D721Med (cell line): ENCODE results near the gene AADAT.

Experiments used
- DNase-seq: peaks from one replicate; pipeline ENCODE4 v3.0.0; 2011; ENCODE audit warnings: low spot score; ENCODE audit not compliant: insufficient read length
- FAIRE-seq: peaks from 2 replicates; lab custom pipeline; 2011; peaks lifted over from hg19 to GRCh38; lab: Jason Lieb, UNC
- CTCF ChIP-seq: IDR thresholded peaks from 2 replicates; pipeline ENCODE4 v1.5.1; 2012; ENCODE audit warnings: mild to moderate bottlenecking, control low read depth; ENCODE audit not compliant: insufficient read depth; ENCODE audit errors: missing control alignments

Gene AADAT

GRCh38 chr4:170035845-170036244, 53.9 kb downstream of the AADAT start:
- no peak for FAIRE-seq
- TF ChIP-seq CTCF = no peak

DNA sequence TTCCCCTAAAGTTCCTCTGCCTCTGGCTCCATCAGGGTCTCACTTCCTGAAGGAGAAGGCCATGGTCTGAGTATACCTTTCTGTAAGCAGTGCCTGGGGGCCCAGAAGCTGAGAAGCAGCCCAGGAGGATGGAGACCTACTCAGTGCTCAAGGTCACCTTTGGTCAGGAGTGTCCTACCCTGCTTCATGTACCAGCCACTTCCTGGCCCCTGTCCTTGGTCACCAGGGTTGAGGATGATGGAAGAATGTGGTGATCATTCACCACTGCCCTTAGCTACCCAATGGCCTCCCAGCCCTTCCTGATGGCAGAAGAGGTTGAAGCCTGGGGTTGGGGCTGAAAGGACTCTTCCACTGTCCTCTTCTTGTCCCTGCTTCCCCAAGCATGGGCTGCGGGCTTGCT, 54.5 kb downstream of the AADAT start:
- no peak for FAIRE-seq
- no peak for TF ChIP-seq CTCF
- no peak for DNase-seq

More at GRCh38 chr4:170035845-170036244, 53.9 kb downstream of the AADAT start:
- no peak for DNase-seq

- no peak for DNase-seq
- no peak for FAIRE-seq
Observed at GRCh38 chr4:170033999-170034398, 55.8 kb downstream of the AADAT start.

DNA sequence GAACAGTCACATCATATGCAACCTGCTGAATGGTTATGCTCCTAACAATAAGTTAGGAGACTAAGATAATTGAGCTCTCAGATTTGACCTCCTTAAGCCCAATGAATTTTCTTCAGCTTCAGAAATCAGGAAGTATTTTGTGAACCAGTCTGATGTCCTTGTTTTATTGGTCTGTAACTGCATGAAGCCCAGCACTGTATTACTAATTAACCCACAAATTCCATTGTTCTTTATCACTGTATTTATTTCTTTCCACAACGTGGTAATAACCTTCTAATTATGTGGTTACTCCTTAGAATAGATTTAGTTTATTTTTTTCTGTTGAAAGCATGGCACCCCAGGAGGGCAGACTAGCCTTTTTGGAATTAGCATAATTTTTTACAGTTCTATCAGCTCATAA, 59.6 kb downstream of the AADAT start:
- DNase-seq (no peak), FAIRE-seq (no peak)
- TF ChIP-seq CTCF = no peak

More at GRCh38 chr4:170033999-170034398, 55.8 kb downstream of the AADAT start:
- no peak for TF ChIP-seq CTCF

DNA sequence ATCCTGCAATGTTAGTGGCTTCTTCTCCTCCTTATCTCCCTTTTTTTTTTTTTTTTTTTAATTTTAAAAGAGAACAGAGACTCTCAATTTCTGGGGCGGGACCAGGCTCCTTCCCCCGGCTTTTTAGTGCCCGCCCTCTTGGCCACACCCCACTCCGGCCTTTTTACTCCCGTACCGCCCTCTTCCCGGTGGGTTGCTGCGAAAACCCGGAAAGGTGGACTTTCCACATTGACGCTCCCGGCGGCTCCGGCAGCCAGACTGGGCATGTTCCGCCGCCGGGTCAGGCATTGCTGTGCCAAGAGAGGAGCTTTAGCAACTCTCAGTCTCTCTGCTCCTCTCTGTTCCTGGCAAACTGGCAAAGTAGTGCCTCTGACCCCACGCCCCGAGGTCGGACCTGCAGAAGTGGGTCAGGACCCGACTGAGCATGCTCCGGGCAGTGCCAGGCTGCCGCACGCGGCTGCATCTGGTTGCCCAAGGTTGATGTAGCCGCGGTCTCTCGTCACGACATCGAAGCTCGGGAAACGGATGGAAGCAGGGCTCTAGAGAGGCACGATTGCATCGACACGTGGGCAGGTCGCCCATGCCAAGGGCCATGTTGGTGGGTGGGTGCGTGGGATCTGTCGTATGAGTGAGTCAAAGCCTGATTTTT, 62.5 kb downstream of the AADAT start:
- no peak for TF ChIP-seq CTCF
- no peak for FAIRE-seq

DNA sequence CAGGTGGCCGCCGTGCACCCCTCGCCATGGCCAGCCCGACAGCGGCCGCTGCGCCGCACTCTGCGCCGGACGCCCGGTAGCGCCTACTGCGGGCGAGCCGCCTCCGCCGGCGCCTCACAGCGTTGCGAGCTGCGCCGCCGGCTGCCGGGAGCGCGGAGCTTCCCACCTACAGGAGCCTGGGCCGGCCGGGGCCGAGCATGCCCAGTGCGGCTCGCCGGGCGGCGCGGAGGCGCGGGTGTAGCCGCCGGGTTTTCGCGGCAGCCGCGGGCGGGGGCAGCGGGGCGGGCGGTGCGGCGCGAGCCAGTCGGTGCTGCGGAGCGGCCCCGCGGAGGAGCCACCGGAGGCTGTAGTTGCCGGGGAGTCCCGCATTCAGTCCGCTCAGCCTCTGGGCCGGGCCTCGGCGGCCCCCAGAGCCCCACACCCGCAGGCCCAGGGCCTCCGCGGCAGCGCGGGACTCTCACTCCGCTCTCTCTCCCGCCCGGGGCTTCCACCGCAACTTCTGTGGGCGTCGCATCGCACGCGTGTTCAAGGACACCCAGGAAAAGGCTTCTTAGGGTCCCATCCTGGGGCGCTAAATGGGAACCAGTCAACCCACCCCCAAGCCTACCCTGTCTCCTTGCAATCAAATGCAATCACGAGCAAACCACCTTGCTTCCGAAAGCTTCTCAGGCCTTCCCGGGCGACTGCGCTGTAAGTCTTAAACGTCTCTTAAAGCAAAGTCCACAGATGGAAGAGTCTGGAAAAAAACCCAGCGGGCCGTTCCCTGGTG, 63.3 kb downstream of the AADAT start, which contains the start of gene MFAP3L:
TSS of gene MFAP3L (minus strand) at position 143 of the 769 bp plus-strand sequence. CDS start 20,518 bp downstream, outside the sequence.
- TF ChIP-seq CTCF = no peak
- DNase-seq (peak; percentile 56), FAIRE-seq (no peak)

More for the DNA sequence above, 62.5 kb downstream of the AADAT start:
- DNase-seq = peak; percentile 76
